GM10248 (cell line): Measurements from ENCODE around the gene C10orf62.
"Not testable (repeated sequence)": the region's sequence is repeated elsewhere in the genome, so short reads cannot be mapped to it uniquely, and the experiment has no call there.

Experiments used
- CTCF ChIA-PET: fragments of 300-600 bp; sonication (Branson Sonifier 250); formaldehyde crosslinking; extraction: SDS; loops from one replicate; lab custom pipeline; 2021; ENCODE audit warnings: antibody characterized with exemption; lab: Yijun Ruan, JAX
- POLR2A ChIA-PET: fragments of 350-650 bp; sonication (Branson Sonifier 250); formaldehyde crosslinking; extraction: SDS; loops from one replicate; lab custom pipeline; 2020; ENCODE audit warnings: antibody characterized with exemption; lab: Yijun Ruan, JAX
- DNase-seq: peaks from one replicate; pipeline ENCODE4 v3.0.0; 2012; ENCODE audit errors: extremely low spot score
- CTCF ChIP-seq: IDR thresholded peaks from 2 replicates; pipeline ENCODE4 v1.5.1; 2012; ENCODE audit warnings: mild to moderate bottlenecking, low read depth; ENCODE audit errors: extremely low read depth, missing control alignments, control extremely low read depth

The C10orf62 gene

DNA sequence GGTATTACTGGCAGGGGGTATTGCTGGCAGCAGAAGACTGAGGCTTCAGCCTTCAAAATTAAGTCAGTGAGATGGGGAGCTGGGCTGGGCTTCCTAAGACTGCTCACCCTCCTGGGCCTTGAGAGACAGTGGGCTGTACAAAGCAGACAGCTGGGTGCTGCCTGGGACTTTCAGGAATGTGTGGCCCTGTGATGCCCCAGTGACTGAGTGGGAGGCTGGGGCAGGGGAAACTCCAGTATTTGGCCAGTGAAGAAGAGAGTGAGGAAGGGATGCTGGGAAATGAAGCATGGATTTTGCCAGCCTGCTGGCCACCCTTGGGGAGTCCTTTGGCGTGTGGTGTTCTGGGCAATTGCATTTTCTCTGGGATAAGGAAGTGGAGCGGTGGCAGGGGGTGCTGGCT, 16.5 kb upstream of the C10orf62 start:
- ChIA-PET CTCF (interaction anchor here (1.1 to 4.9 kb wide), 8 partner anchors 10 to 163 kb away, joined by 4 to 55 read pairs (median 10); partner anchors contain the start of genes C10orf62, HOGA1 and ZFYVE27), POLR2A (no interaction called here)
- TF ChIP-seq CTCF: no peak
- no peak for DNase-seq

GRCh38 chr10:97573672-97574071, 15.8 kb upstream of the C10orf62 start:
- no peak for TF ChIP-seq CTCF
- DNase-seq: no peak
- POLR2A ChIA-PET: no interaction called here
- CTCF ChIA-PET: interaction anchor here (2.5 to 4.9 kb wide), 2 partner anchors 10 to 17 kb away, joined by 19 to 55 read pairs; partner anchors contain the start of genes C10orf62 and HOGA1

DNA sequence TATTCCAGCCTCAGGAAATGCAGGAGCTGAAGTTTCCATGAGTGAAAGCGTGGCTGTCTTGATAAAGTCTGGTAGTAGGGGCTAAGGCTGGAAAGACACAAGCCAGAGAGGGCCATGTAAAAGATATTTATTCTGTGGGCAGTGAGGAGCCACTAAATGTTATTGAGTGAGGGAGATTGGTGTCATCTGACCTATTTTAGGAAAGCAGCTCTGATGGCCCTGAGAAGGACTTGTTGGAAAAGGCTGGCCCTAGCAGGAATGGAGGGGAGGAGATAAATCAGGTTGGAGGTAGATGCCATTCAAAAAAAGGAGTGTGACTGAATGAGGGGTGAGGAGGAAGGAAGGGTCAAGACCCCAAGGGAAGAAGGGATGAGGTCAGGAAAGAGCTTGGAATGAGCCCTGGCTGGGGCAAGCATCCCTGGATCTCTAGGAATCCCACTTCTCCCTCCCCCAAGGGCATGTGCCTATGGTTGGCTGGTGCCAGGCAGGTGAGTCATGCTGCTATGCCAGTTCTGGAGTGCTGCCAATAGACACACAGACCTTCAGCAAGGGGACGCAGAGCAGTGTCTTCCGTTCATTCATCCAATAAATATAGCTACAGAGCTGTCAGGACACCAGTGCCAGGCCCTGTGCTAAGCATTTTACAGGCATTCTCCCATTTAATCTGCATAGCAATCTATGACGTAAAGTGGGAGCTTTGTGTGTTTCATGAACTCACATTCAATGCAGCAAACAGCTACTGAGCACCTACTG, 15.0 kb upstream of the C10orf62 start:
- ChIA-PET POLR2A (no interaction called here), CTCF (interaction anchor here (1.1 to 4.9 kb wide), 5 partner anchors 9 to 157 kb away, joined by 3 to 55 read pairs (median 3); partner anchors contain the start of gene HOGA1)
- no peak for DNase-seq

GRCh38 chr10:97575127-97575668, 14.3 kb upstream of the C10orf62 start:
- DNase-seq: no peak
- ChIA-PET CTCF (interaction anchor here (1.1 to 4.9 kb wide), 7 partner anchors 8 to 156 kb away, joined by 3 to 55 read pairs (median 3); partner anchors contain the start of gene HOGA1), POLR2A (no interaction called here)
- TF ChIP-seq CTCF: no peak

More for the DNA sequence above, 15.0 kb upstream of the C10orf62 start:
- TF ChIP-seq CTCF: no peak

DNA sequence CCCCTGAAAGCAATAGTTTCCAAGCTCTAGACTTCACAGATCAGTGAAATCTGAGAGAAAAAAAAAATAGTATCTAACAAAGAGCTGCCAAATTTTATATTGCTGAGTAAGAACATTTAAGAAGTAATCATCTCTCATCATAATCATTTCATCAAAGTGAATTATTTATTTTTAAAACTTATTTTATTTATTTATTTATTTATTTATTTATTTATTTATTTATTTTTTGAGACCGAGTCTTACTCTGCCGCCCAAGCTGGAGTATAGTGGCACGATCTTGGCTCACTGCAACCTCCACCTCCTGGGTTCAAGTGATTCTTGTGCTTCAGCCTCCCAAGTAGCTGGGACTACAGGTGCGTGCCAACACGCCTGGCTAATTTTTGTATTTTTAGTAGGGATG, 13.0 kb upstream of the C10orf62 start:
- CTCF ChIA-PET: interaction anchor here (1.2 to 1.4 kb wide), 2 partner anchors 42 to 125 kb away, joined by 3 read pairs; no protein-coding TSS in a partner anchor
- DNase-seq, POLR2A ChIA-PET: not testable (repeated sequence)

GRCh38 chr10:97577701-97578100, 11.8 kb upstream of the C10orf62 start:
- DNase-seq: no peak
- ChIA-PET POLR2A (no interaction called here), CTCF (no interaction called here)
- TF ChIP-seq CTCF: no peak
